HL-60 (cell line): Measurements from ENCODE around the gene AMBP.

Source experiments
- DNase-seq, 2 experiments: peaks; one replicate each; pipeline ENCODE4 v3.0.0-alpha.2; 2010 to 2020; ENCODE audit warnings: low read depth in 1 of 2, low spot score in 1 of 2
- H3K27ac ChIP-seq: fragments of 250-450 bp; sonication (Bioruptor Pico); replicated peaks from 2 replicates; pipeline ENCODE4 v1.5.1; 2020; ENCODE audit warnings: mild to moderate bottlenecking, moderate library complexity
- H3K27me3 ChIP-seq: fragments of 250-450 bp; sonication (Bioruptor Pico); 2 replicates; pipeline ENCODE4 v1.5.1; 2021; ENCODE audit warnings: mild to moderate bottlenecking, moderate library complexity; ENCODE audit not compliant: insufficient read depth, poor library complexity, severe bottlenecking
- H3K4me3 ChIP-seq: replicated peaks from 2 replicates; pipeline ENCODE4 v1.5.1; 2011; ENCODE audit warnings: mild to moderate bottlenecking, control low read depth, low read length; ENCODE audit not compliant: insufficient read depth
- CTCF ChIP-seq: IDR thresholded peaks from one replicate; pipeline ENCODE4 v1.5.1; 2011; ENCODE audit warnings: low read length, control low read depth, inconsistent platforms; ENCODE audit not compliant: insufficient read depth
- GABPA ChIP-seq: IDR thresholded peaks from 2 replicates; pipeline ENCODE4 v1.6.1; 2012; ENCODE audit warnings: low read depth
- POLR2AphosphoS5 ChIP-seq: IDR thresholded peaks from 2 replicates; pipeline ENCODE4 v1.6.1; 2012; ENCODE audit warnings: low read depth
- REST ChIP-seq: IDR thresholded peaks from 2 replicates; pipeline ENCODE4 v1.6.1; 2012; ENCODE audit warnings: low read depth; ENCODE audit not compliant: insufficient replicate concordance
- SPI1 ChIP-seq: IDR thresholded peaks from 2 replicates; pipeline ENCODE4 v1.6.1; 2012; ENCODE audit warnings: low read depth, mild to moderate bottlenecking, borderline replicate concordance

AMBP gene

GRCh38 chr9:114070188-114071103, 7.7 kb downstream of the AMBP start:
- Histone ChIP-seq H3K4me3 (no peak overlapping the region), H3K27ac (no peak overlapping the region), H3K27me3 (no peaks in the 10 kb centered on the region)
- DNase-seq, result no peak
- TF ChIP-seq SPI1 (no peak), CTCF (no peak), REST (no peak), GABPA (no peak), POLR2AphosphoS5 (no peak)

DNA sequence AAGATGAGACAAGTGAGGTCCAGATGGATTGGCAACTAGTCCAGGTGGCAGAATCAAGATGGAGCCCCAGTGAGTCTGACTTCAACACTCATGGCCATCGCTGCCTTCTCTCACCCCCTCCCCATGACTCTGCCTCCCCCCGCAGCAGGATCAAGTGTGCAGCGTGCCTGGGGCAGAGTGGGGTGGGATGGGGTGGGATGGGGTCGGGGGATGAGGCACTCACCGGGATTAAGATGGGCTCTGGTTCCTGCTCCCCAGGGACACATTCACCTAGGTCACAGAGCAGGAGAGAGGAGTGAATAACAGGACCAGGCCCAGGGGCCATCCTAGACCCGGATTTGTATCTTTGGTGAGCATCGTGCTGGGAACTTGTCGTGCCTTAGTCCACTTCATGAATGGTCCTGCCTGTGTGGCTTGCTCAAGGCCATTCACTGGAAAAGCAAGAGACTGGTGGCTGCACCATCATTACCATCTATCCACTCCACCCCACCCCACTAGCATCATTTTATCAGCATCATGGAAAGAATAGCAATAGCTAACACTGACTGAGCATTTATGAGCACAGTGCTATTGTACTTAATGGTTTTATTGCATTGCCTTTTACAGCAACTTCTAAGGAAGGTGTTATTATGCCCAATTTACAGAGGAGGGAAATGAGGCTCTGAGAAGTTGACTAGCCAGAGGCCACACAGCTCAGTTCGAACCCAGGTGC, 8.5 kb downstream of the AMBP start:
- no peak overlapping the region for H3K27ac ChIP-seq
- DNase-seq, result no peak
- TF ChIP-seq GABPA, result no peak
- no peak for TF ChIP-seq REST
- TF ChIP-seq POLR2AphosphoS5, result no peak
- no peak for TF ChIP-seq SPI1
- no peak for TF ChIP-seq CTCF
- H3K4me3 ChIP-seq, result no peak overlapping the region
- H3K27me3 ChIP-seq, result no peaks in the 10 kb centered on the region

DNA sequence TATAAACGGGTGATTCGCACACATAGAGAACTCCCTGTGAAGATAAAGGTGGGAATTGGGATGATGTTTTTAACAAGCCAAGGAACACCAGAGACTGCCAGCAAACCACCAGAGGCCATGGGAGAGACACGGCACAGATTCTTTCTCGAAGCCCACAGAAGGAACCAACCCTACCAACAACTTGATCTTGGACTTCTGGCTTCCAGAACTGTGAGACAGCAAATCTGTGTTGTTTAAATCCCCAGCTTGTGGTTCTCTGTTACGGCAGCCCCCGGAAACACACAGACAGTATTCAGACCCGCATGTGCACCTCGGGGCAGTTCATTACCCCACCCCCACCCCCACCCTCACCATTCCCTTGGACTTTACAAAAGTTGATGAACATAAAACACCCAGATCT, 12.8 kb downstream of the AMBP start:
- DNase-seq, result no peak

More for the DNA sequence above, 12.8 kb downstream of the AMBP start:
- H3K27ac ChIP-seq, result no peak overlapping the region
- no peaks in the 10 kb centered on the region for H3K27me3 ChIP-seq
- TF ChIP-seq CTCF (no peak), POLR2AphosphoS5 (no peak), SPI1 (no peak), REST (no peak), GABPA (no peak)
- H3K4me3 ChIP-seq, result no peak overlapping the region
